Measurements from ENCODE around the gene RDH16.

GRCh38 chr12:57001448-57001906, 44.1 kb upstream of the RDH16 start:
- peak; percentile 85 to 97 for TF ChIP-seq CTCF (conservative IDR thresholded peaks at IDR 0.05; ENCODE audit: low read depth in 2 of 2)
- no peak for TF ChIP-seq EZH2 (IDR thresholded peaks at IDR 0.05; ENCODE audit: low read depth, unreplicated experiment)
- no peak for TF ChIP-seq REST (IDR thresholded peaks at IDR 0.05; ENCODE audit: unreplicated experiment)
- no peak for TF ChIP-seq STAT1 (IDR thresholded peaks at IDR 0.05; ENCODE audit: unreplicated experiment)
- no peak for TF ChIP-seq EZH2phosphoT487 (IDR thresholded peaks at IDR 0.05; ENCODE audit: unreplicated experiment)

Data from GM23338 (cell line).